NCI-H2196 treated with DMSO at 0.1 percent for 48 hours (cell line): Measurements from ENCODE around the gene RAB44.

Experiments used
- DNase-seq: peaks from one replicate; lab custom pipeline; 2025; ENCODE audit not compliant: unreplicated experiment; lab: John Stamatoyannopoulos, UW

The RAB44 gene

DNA sequence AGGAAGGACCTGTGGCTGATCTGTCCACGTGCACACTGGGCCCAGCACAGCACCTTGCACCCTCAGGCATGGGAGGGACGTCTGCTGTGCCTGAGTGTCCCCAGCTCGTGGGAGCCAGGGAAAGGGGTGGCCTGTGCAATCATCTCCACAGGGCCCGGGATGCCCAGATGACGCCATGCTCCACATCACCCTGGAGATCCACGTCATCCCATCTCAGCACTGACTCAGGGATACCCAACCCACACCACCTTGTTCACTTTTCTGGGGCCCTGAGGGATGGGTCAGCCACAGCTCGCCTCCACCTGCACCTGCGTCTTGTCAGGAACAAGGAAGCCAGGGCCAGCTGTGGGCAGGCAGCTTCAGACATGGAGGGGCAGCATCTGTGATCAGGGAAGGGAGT, 48.2 kb downstream of the RAB44 start:
- no peak for DNase-seq

GRCh38 chr6:36746251-36746650, 48.6 kb downstream of the RAB44 start:
- no peak for DNase-seq

- no peak for DNase-seq
These were observed 52.3 kb downstream of the RAB44 start for GRCh38 chr6:36749829-36750489.

- DNase-seq, result peak; percentile 9
These were observed 53.5 kb downstream of the RAB44 start for GRCh38 chr6:36751091-36751490.

DNA sequence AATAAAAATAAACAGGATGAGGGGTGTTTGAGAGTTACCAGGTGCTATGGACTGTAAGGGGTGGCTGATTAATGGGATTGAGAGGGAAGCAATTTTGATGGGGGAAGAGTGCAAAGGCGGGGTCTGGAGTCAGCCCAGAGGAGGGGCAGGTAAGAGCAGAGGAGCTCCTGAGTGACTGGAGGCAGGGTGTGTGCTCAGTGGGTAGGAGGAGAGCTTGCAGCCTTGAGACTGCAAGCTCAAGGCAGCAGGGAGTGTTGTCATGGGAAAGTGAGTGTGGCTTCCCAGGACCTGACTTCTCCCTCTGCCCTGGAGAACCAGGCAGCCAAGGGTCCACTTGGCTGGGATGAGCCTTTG, 54.2 kb downstream of the RAB44 start:
- DNase-seq, result no peak

- peak; percentile 73 for DNase-seq
These were observed 54.7 kb downstream of the RAB44 start for GRCh38 chr6:36752187-36752885.

GRCh38 chr6:36752886-36753506, 55.4 kb downstream of the RAB44 start:
- no peak for DNase-seq

- no peak for DNase-seq
These were observed 56.2 kb downstream of the RAB44 start for GRCh38 chr6:36753671-36754405.

DNA sequence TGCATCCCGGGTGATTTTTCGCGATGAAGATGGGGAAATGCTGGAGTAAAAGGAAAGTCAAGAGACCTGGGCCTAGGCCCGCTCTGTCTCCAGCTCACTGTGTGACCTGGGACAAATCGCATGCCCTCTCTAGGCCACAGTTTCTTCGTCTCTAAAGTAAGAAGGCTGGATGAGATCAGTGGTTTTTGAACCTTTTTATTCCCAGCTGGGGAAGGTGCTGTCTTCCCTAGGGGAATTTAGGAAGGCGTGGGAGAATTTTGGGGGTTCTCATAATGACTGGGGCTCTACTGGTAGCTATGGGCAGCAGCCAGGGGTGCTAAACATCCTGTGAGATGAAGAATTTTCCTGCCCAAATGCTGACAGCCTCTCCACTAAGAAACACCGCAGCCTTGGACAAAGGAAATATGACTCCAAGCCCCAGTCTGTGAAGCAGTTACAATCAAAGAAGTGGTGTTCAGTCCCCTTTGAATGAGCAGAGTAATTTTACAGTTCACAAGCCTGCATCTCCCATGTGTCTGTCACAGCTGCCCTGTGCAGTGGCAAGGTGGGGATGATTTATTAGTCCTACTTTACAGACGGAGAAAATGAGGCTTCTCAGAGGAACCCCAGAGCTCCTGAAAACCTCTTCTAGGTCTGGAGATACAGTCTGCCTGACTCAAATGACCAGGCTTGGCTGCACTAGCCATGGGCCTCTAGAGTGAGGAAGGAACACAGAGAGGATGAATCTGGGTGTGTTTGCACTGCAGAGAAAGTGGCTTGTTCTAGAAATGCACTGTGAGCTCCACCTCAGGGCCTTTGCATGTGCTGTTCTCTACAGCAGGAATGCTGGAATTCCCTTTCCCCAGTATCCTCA, 57.2 kb downstream of the RAB44 start:
- DNase-seq, result no peak

DNA sequence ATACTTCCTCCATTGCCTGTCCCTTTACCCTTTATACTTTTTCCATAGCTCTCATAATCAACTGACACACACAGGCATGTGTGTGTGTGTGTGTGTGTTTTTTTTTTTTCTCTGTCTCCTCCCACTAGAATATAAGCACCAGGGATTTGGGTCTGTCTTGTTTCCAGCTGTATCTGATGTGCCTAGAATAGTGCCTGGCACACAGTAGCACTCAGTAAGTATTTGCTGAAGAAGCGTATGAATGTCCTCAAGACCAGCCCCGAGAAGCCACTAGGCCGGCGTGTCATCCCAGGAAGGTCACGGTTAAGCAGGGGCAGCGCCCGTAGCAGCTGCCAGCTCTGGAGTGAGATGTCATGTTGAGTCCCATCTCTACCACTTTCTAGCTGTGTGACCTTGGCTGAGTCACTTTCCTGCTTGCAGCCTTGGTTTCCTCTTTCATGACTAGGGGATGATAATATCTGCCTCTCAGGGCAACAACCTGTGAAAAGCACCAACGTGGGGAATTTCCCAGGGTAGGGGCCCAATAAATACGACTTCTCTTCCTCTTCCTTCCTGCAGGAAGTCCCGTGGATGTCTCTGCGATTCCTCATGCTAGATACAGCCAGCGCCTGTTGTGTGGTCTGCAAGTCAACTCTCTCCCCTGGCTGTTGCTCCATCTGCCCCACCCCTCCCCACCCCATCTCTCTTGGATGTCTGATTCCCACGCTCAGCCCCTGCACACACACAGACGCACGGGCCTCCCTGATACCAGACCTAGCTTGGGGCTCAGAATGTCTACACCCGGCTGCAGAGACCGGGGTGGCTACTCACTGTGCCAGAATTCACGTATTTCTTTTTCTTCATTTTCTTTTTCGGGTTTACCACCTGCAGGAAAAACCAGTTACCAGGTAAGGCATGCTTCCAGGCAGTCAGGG, 58.1 kb downstream of the RAB44 start:
- no peak for DNase-seq

GRCh38 chr6:36756786-36757185, 59.2 kb downstream of the RAB44 start:
- DNase-seq, result no peak

- no peak for DNase-seq
These were observed 59.6 kb downstream of the RAB44 start for GRCh38 chr6:36757206-36757605.

DNA sequence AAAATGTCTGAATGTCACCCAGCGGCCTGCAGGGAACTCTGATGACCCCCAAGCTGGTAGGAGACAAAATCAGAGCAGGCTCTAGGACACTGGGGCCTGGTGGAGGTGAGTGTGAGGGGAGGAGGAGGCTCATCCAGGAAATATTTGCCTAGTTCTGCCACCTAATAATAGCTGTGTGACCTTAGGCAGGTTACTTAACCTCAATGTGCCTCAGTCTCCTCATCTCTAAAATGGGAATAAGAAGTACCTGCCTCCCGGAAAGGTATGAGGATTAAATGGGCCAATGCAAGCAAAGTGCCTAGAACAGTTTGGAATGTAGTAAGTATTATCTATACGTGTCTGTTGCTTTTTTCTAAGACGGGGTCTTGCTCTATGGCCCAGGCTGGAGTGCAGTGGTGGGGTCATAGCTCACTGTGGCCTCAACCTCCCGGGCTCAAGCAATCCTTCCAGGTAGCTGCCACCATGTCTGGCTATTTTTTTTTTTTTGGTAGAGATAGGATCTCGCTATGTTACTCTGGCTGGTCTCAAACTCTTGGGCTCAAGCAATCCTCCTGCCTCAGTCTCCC, 60.4 kb downstream of the RAB44 start:
- no peak for DNase-seq

DNA sequence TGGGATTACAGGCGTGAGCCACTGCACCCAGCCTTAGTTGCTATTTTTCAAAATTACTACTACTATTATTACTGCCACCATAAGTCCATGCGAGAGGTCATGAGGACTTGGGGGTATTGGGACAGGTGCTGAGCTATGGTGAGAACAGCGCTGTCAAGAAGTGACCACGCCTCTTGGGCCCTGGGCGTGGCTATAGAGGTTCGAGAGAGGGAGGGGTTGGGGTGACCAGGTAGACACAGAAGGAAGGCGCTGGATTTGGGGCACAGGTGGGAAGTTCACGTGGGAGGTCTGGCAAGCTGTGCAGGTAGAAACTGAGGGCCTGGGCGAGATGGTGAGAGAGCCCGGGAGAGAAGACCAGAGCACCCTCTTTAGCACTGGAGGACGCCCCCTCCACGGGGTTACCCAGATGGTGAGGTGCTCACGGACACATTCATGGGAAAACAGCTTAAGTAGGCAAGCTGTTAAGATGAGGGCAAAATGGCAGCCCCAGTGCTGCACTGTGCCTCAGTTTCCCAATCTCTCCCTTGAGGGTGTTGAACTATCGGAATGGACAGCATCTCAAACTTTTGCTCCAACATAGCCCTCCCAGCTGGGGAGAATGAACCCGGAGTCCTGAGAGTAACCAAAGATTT, 61.0 kb downstream of the RAB44 start:
- no peak for DNase-seq

GRCh38 chr6:36759148-36759759, 61.6 kb downstream of the RAB44 start:
- DNase-seq, result peak; percentile 68

GRCh38 chr6:36760685-36761435, 63.2 kb downstream of the RAB44 start:
- DNase-seq, result no peak

- DNase-seq, result no peak
These were observed 64.5 kb downstream of the RAB44 start for GRCh38 chr6:36762123-36762522.

- no peak for DNase-seq
These were observed 67.6 kb downstream of the RAB44 start for GRCh38 chr6:36765190-36765589.
